Mesenchymal stem cell (in vitro differentiated cells and primary cell): ENCODE data around the gene TFAP2C.
A peak's percentile ranks its signal among the peaks of the same experiment; 100 is the strongest.

Experiments used
- DNase-seq: peaks from one replicate; pipeline ENCODE4 v3.0.0-alpha.2; 2013
- H2AFZ ChIP-seq: one replicate; pipeline ENCODE4 v1.6.1; 2013; ENCODE audit warnings: low read depth, mild to moderate bottlenecking, control low read depth, inconsistent platforms, low read length, moderate library complexity
- H2AK5ac ChIP-seq: 2 replicates; pipeline ENCODE4 v1.6.1; 2013; ENCODE audit warnings: low read length, moderate library complexity, mild to moderate bottlenecking, inconsistent platforms; ENCODE audit not compliant: severe bottlenecking
- H2BK120ac ChIP-seq: one replicate; pipeline ENCODE4 v1.6.1; 2013; ENCODE audit warnings: low read depth, mild to moderate bottlenecking, inconsistent platforms, low read length, moderate library complexity
- H2BK12ac ChIP-seq, 2 experiments: one replicate each; pipeline ENCODE4 v1.6.1; 2013; ENCODE audit warnings: inconsistent platforms in 2 of 2, low read length in 2 of 2, mild to moderate bottlenecking in 2 of 2, moderate library complexity in 2 of 2, control low read depth in 1 of 2
- H2BK15ac ChIP-seq: one replicate; pipeline ENCODE4 v1.6.1; 2013; ENCODE audit warnings: mild to moderate bottlenecking, low read depth, inconsistent platforms; ENCODE audit not compliant: poor library complexity, severe bottlenecking
- H2BK5ac ChIP-seq: 2 replicates; pipeline ENCODE4 v1.6.1; 2013; ENCODE audit warnings: low read depth, mild to moderate bottlenecking, low read length, control low read depth, inconsistent platforms; ENCODE audit not compliant: poor library complexity, severe bottlenecking
- H3K14ac ChIP-seq, 2 experiments: one replicate each; pipeline ENCODE4 v1.6.1; 2013; ENCODE audit warnings: inconsistent platforms in 2 of 2, low read length in 2 of 2, control low read depth in 1 of 2, mild to moderate bottlenecking in 1 of 2, moderate library complexity in 1 of 2
- H3K18ac ChIP-seq, 2 experiments: one replicate each; pipeline ENCODE4 v1.6.1; 2013; ENCODE audit warnings: inconsistent platforms in 2 of 2, low read length in 2 of 2, control low read depth in 1 of 2, low read depth in 1 of 2, mild to moderate bottlenecking in 1 of 2
- H3K23ac ChIP-seq, 2 experiments: one replicate each; pipeline ENCODE4 v1.6.1; 2013; ENCODE audit warnings: inconsistent platforms in 2 of 2, low read length in 2 of 2, mild to moderate bottlenecking in 2 of 2, moderate library complexity in 2 of 2, control low read depth in 1 of 2
- H3K27ac ChIP-seq: 2 replicates; pipeline ENCODE4 v1.5.1; 2013; ENCODE audit warnings: mild to moderate bottlenecking, moderate library complexity, low read length, control low read depth, inconsistent platforms; ENCODE audit not compliant: poor library complexity, severe bottlenecking
- H3K27me3 ChIP-seq, 2 experiments: 2 replicates each; pipeline versions ENCODE4 v1.6.1 to v1.7.0; 2013; ENCODE audit warnings: low read length in 2 of 2, mild to moderate bottlenecking in 2 of 2, moderate library complexity in 2 of 2, control low read depth in 1 of 2, inconsistent platforms in 1 of 2; ENCODE audit not compliant: control insufficient read depth in 1 of 2, insufficient read depth in 1 of 2
- H3K36me3 ChIP-seq, 2 experiments: 2 replicates each; pipeline versions ENCODE4 v1.6.1 to v1.7.0; 2013; ENCODE audit warnings: low read length in 2 of 2, control low read depth in 1 of 2, inconsistent platforms in 1 of 2, low read depth in 1 of 2, mild to moderate bottlenecking in 1 of 2; ENCODE audit not compliant: insufficient read depth in 2 of 2, control insufficient read depth in 1 of 2
- H3K4ac ChIP-seq, 2 experiments: one replicate each; pipeline ENCODE4 v1.6.1; 2013; ENCODE audit warnings: inconsistent platforms in 2 of 2, low read length in 2 of 2, mild to moderate bottlenecking in 2 of 2, moderate library complexity in 2 of 2, control low read depth in 1 of 2, low read depth in 1 of 2
- H3K4me1 ChIP-seq: 2 replicates; pipeline ENCODE4 v1.6.1; 2013; ENCODE audit warnings: low read depth, low read length, control low read depth; ENCODE audit not compliant: control insufficient read depth, insufficient read depth
- H3K4me2 ChIP-seq: 2 replicates; pipeline ENCODE4 v1.6.1; 2013; ENCODE audit warnings: low read length, mild to moderate bottlenecking, inconsistent platforms; ENCODE audit not compliant: poor library complexity, severe bottlenecking
- H3K4me3 ChIP-seq, 2 experiments: 2 replicates each; pipeline versions ENCODE4 v1.5.1 to v1.7.0; 2013; ENCODE audit warnings: low read length in 2 of 2, mild to moderate bottlenecking in 2 of 2, control low read depth in 1 of 2, low read depth in 1 of 2; ENCODE audit not compliant: insufficient read depth in 1 of 2
- H3K79me1 ChIP-seq: replicated peaks from 2 replicates; pipeline ENCODE4 v1.6.1; 2013; ENCODE audit warnings: mild to moderate bottlenecking, control low read depth, low read length, inconsistent platforms; ENCODE audit not compliant: poor library complexity, severe bottlenecking
- H3K9ac ChIP-seq: 2 replicates; pipeline ENCODE4 v1.7.0; 2013; ENCODE audit warnings: mild to moderate bottlenecking, low read length, moderate library complexity
- H3K9me3 ChIP-seq: 2 replicates; pipeline ENCODE4 v1.7.0; 2013; ENCODE audit warnings: mild to moderate bottlenecking, low read length; ENCODE audit not compliant: control insufficient read depth
- H4K8ac ChIP-seq: one replicate; pipeline ENCODE4 v1.6.1; 2013; ENCODE audit warnings: inconsistent platforms, mild to moderate bottlenecking, low read length, moderate library complexity
- H4K91ac ChIP-seq: one replicate; pipeline ENCODE4 v1.6.1; 2013; ENCODE audit warnings: mild to moderate bottlenecking, low read length, inconsistent platforms
- WGBS: methylation state at CpG from one replicate; pipeline ENCODE4 v1.1.7; 2013; ENCODE audit warnings: mixed read lengths; 5-methylcytosine and 5-hydroxymethylcytosine counted together

The TFAP2C gene

DNA sequence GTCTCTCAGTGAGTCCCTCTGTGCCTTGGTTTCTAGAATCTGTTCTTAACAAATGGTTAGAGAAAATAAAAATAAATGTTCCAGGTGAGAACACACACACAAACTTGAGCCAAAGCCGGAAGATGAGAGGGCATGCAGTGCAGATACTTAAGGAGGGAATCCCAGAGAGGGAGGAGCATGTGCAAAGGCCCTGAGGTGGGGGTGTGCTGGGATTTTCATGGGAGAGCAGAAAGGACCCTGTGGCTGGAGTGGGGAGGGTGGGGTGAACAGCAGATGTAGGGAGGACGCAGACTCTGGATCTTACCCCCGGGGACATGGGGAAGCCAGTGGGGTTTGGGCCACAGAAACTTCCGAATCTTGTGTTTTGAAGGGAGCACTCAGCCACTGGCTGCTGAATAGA lies 17.5 kb downstream of the TFAP2C start:
- Histone ChIP-seq H2BK15ac (no peak overlapping the region), H2AK5ac (no peak overlapping the region), H3K4me1 (peaks cover 1% of the 10 kb centered on the region), H3K4ac (no peak overlapping the region), H4K91ac (no peak overlapping the region), H3K23ac (no peak overlapping the region), H2AFZ (no peak overlapping the region), H2BK12ac (no peak overlapping the region), H3K79me1 (peaks cover 4% of the 10 kb centered on the region), H3K9me3 (no peaks in the 10 kb centered on the region), H3K27me3 (peaks cover 0 to 28% of the 10 kb centered on the region in 2 experiments), H3K4me3 (no peak overlapping the region), H3K4me2 (no peak overlapping the region), H4K8ac (no peak overlapping the region), H2BK5ac (no peak overlapping the region), H3K14ac (peak overlapping the region in 1 of 2 experiments; percentile 15), H3K27ac (no peak overlapping the region), H3K36me3 (peaks cover 0 to 15% of the 10 kb centered on the region in 2 experiments), H3K18ac (no peak overlapping the region), H2BK120ac (no peak overlapping the region), H3K9ac (no peak overlapping the region)
- WGBS = 82% methylated on average over 4 of the region's 4 CpGs
- DNase-seq = no peak

DNA sequence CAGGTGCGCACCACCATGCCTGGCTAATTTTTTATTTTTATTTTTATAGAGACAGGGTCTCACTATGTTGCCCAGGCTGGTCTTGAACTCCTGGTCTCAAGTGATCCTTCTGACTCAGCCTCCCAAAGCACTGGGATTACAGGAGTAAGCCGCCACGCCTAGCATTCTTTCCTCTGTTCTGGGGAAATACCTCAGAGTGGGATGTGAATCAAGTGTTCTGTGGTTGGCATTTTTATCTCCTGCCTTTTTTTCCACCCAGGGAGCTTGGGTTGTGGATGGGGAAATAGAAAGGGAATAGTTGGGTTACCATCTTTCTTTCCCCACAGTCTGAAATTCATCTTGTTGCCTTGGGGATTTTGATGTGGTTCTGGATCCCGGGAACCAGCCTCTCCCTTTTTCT lies 24.1 kb downstream of the TFAP2C start:
- H3K36me3 ChIP-seq = no peaks in the 10 kb centered on the region
- no peak overlapping the region for H2BK120ac ChIP-seq
- no peak overlapping the region for H2BK12ac ChIP-seq
- no peak overlapping the region for H3K4ac ChIP-seq
- H3K27me3 ChIP-seq = peaks cover 0 to 30% of the 10 kb centered on the region in 2 experiments
- no peak overlapping the region for H3K9ac ChIP-seq
- no peaks in the 10 kb centered on the region for H3K9me3 ChIP-seq
- H3K23ac ChIP-seq = no peak overlapping the region
- no peak overlapping the region for H3K27ac ChIP-seq
- no peak overlapping the region for H2BK5ac ChIP-seq
- no peak overlapping the region for H4K91ac ChIP-seq
- no peaks in the 10 kb centered on the region for H3K79me1 ChIP-seq
- H3K14ac ChIP-seq = no peak overlapping the region
- H3K4me3 ChIP-seq = no peak overlapping the region
- DNase-seq = no peak
- no peak overlapping the region for H3K18ac ChIP-seq
- no peak overlapping the region for H4K8ac ChIP-seq
- no peak overlapping the region for H2BK15ac ChIP-seq
- H3K4me2 ChIP-seq = no peak overlapping the region
- 91% methylated on average over 4 of the region's 4 CpGs for WGBS
- no peaks in the 10 kb centered on the region for H3K4me1 ChIP-seq
- no peak overlapping the region for H2AFZ ChIP-seq
- H2AK5ac ChIP-seq = no peak overlapping the region

DNA sequence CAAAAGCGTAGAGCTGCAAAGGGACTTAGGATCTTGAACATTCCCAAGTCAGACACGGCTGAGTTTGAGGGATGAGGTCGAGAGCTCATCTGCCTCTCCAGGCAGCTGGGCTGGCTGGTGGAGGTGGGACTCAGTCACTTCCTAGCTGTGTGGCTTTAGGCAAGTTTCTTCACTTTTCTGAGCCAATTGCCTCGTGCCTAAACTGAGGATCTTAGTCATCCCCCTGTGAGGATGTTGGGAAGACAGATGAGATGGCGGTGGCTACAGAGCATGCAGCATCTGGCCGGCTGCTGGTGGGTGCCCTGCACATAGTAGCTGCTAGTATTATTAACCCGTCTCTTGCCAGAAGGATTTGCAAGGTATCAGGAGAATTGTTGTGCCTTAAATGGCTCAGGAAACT lies 27.5 kb downstream of the TFAP2C start:
- Histone ChIP-seq H2BK120ac (no peak overlapping the region), H3K4me3 (no peak overlapping the region), H3K9ac (no peak overlapping the region), H3K23ac (no peak overlapping the region), H3K27ac (no peak overlapping the region), H3K4ac (no peak overlapping the region), H2BK5ac (no peak overlapping the region), H3K14ac (no peak overlapping the region), H3K4me2 (no peak overlapping the region), H4K8ac (no peak overlapping the region), H2AK5ac (no peak overlapping the region), H3K18ac (no peak overlapping the region), H3K27me3 (peaks cover 0 to 26% of the 10 kb centered on the region in 2 experiments), H4K91ac (no peak overlapping the region), H3K36me3 (no peaks in the 10 kb centered on the region), H3K79me1 (no peaks in the 10 kb centered on the region), H2AFZ (no peak overlapping the region), H2BK12ac (no peak overlapping the region), H2BK15ac (no peak overlapping the region), H3K4me1 (no peaks in the 10 kb centered on the region), H3K9me3 (no peaks in the 10 kb centered on the region)
- DNase-seq = no peak
- WGBS = 63% methylated on average over 7 of the region's 7 CpGs

DNA sequence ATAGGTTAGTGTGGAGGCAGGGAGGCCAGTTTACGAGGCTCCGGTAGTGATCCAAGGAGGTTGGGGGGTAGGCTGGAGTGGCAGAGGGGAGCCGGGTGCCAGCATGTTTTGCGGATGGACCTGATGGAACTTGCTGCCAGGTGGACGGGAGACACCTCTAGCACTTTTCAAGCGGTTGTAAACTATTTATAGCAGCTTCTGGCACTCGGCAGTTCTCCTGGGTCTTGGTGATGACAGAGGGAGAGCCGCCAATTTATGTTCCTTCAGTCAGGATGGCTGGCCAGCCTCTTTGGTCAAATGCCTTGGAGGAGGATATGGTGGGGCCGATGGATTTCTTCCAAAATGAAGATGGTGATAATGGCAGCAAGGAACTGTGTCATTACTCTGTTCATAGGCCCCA lies 28.8 kb downstream of the TFAP2C start:
- 87% methylated on average over 8 of the region's 9 CpGs for WGBS
- Histone ChIP-seq H3K27ac (no peak overlapping the region), H3K4me2 (no peak overlapping the region), H2AK5ac (no peak overlapping the region), H4K91ac (no peak overlapping the region), H3K27me3 (peaks cover 0 to 27% of the 10 kb centered on the region in 2 experiments), H3K14ac (no peak overlapping the region), H3K79me1 (no peaks in the 10 kb centered on the region), H3K4me1 (no peaks in the 10 kb centered on the region), H2BK15ac (no peak overlapping the region), H2BK5ac (no peak overlapping the region), H3K4me3 (no peak overlapping the region), H3K4ac (no peak overlapping the region), H3K18ac (no peak overlapping the region), H3K23ac (no peak overlapping the region), H3K9me3 (no peaks in the 10 kb centered on the region), H2BK120ac (no peak overlapping the region), H3K9ac (no peak overlapping the region), H3K36me3 (no peaks in the 10 kb centered on the region), H2BK12ac (no peak overlapping the region), H2AFZ (no peak overlapping the region), H4K8ac (no peak overlapping the region)
- no peak for DNase-seq
